RCC 7860 (cell line): ENCODE results near the gene CUL5.
A peak's percentile ranks its signal among the peaks of the same experiment; 100 is the strongest.
"Not testable (repeated sequence)": the region's sequence is repeated elsewhere in the genome, so short reads cannot be mapped to it uniquely, and the experiment has no call there.

Source experiments
- DNase-seq: peaks from one replicate; pipeline ENCODE4 v3.0.0-alpha.2; 2015; ENCODE audit warnings: low spot score
- FAIRE-seq: peaks from 2 replicates; lab custom pipeline; 2012; peaks lifted over from hg19 to GRCh38; lab: Jason Lieb, UNC

The CUL5 gene

GRCh38 chr11:108019870-108020540 lies 11.3 kb downstream of the CUL5 start:
- no peak for FAIRE-seq
- no peak for DNase-seq

DNA sequence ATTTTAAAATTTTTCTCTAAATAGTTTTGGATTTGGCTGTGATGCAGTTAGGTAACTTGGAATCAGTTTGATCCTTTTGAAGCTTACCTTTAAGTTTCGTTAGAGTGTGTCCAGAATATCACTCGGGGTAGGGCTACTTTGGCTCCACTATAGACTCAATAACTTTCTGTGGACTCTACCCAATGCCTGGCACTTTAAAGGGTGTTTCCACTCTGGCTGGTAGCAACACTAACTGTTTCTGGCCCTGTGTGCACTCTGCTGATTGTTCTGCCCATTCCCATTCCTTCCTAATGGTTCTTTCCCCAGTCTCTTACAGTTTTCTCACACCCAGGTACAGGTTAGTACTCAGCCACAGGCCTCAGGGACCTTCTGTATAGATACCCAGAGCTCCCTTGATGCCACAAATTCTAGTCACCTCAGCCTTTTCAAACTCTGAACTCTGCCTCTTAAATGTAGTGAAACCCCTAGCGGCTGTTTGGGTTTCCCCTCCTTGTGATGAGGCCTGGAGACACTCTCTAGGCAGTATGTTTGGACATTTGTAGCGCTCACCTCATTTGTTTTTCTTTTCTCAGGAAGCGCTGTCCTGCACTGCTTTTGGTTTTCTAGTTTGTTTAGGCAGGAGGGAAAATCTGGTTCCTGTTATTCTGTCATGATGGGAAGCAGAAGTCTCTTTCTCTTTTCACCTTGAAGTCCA lies 16.8 kb downstream of the CUL5 start:
- FAIRE-seq (no peak), DNase-seq (no peak)

GRCh38 chr11:108027057-108027456 lies 18.4 kb downstream of the CUL5 start:
- FAIRE-seq (no peak), DNase-seq (no peak)

DNA sequence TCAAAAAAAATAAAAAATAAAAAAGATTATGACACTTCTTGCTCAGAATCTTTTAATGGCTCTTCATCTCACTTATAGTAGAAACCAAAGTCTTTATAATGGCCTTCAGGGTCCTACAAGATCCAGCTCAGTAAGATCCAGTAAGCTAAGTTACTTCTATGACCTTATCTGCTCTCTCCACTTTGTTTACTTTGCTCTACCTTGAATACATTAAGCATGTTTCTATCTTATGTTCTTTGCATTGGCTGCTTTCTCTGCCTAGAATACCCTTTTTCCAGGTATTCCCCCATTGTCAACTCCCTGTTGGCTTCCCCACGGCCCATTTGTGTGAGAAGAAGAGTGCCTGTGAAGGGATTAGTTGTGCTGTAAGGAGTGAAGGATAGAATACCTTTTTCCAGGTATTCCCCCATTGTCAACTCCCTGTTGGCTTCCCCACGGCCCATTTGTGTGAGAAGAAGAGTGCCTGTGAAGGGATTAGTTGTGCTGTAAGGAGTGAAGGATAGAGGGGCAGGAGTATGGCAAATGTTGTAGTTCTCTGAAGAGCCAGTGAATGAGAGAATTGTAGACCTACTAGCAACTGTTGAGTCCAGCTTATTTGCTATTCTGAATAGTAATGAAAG lies 20.2 kb downstream of the CUL5 start:
- FAIRE-seq, DNase-seq: not testable (repeated sequence)

- DNase-seq, FAIRE-seq: not testable (repeated sequence)
Observed at GRCh38 chr11:108031604-108032003, 22.9 kb downstream of the CUL5 start.

- DNase-seq (no peak), FAIRE-seq (no peak)
Observed at GRCh38 chr11:108032800-108033199, 24.1 kb downstream of the CUL5 start.

DNA sequence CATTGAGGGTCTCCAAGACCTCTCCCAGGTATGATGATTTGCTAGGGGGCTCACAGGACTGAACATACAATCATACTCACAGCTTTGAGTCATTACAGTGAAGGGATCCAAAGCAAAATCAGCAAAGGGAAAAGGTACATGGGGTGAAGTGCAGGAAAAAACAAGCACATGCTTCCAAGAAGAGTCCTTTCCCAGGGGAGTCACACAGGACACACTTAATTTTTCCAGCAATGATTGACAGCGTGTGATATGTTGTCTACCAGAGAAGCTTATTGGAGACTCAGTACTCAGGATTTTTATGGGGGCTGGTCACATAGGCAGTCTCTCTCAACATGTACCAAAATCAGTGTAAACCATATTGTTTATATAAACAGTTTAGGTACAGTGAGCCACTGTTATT lies 25.3 kb downstream of the CUL5 start:
- no peak for DNase-seq
- FAIRE-seq, result no peak

DNA sequence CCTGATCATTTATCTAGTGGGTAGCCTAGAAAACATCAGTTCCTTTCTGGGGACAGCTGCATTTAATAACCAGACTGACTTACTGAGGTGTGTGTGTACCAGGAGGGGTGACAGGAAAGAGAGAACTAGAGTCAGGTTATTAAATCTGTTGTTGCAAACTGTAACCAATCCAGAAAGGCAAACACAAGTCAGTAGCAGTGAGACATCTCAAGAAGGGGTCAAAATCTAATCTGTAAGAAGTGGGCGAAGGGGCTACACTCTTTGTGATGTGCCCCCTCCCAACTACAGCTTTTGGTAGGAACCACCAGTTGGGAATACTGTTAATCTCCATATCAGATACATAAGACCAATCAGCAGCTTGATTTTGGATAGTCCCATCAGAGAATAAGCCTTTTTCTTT lies 26.3 kb downstream of the CUL5 start:
- DNase-seq (no peak), FAIRE-seq (no peak)

- FAIRE-seq (no peak), DNase-seq (no peak)
Observed at GRCh38 chr11:108035690-108036089, 27.0 kb downstream of the CUL5 start.

DNA sequence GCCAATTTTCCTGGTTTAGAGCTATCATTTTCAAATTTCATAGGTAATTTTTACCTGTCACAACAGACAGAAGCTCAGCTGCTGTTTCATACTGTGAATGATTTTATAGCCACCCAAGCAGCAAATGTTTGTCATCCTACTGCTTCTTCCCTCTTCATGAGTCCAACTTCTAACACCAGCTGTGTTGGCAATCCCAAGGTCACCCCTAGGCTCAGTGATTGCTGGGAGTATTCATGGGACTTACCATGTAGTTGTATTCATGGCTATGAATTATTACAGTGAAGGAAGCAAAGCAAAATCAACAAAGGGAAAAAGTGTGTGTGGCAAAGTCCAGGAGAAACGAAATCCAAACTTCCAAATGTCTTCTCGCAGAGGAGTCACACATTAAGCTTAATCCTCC lies 28.5 kb downstream of the CUL5 start:
- FAIRE-seq (no peak), DNase-seq (no peak)

DNA sequence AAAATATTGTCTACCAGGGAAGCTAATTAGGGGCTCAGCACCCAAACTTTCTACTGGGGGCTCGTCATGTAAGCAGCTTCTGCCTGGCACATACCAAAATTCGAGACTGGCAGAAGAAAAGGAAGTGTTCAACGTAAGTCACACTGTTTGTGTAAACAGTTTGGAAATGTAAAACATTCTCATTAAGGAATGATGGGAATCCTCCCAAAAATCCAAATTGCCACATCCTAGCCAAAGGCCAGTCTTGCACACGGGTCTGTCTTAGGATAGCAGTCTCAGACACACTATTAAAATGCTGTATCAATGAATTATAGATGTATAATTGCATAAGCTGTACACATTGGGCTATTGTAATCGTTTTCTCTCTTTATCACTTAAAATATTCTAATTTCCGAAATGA lies 28.9 kb downstream of the CUL5 start:
- FAIRE-seq (no peak), DNase-seq (no peak)

GRCh38 chr11:108048269-108048668 lies 39.6 kb downstream of the CUL5 start:
- no peak for DNase-seq
- FAIRE-seq, result no peak

- FAIRE-seq (peak; percentile 16), DNase-seq (no peak)
Observed at GRCh38 chr11:108062336-108062735, 53.6 kb downstream of the CUL5 start.

DNA sequence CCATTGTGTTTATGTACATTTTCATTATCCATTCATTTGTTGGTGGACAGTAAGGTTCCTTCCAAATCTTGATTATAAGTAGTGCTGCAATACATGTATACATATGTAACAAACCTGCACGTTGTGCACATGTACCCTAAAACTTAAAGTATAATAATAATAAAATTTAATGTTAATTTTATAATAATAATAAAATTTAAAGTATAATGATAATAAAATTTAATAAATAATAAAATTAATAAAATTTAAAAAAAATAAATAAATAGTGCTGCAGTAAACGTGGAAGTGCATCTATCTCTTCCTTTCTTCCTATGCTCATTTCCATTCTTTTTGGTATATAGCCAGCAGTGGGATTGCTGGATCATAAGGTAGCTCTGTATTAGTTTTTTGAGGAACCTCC lies 54.7 kb downstream of the CUL5 start:
- FAIRE-seq, result no peak
- no peak for DNase-seq

DNA sequence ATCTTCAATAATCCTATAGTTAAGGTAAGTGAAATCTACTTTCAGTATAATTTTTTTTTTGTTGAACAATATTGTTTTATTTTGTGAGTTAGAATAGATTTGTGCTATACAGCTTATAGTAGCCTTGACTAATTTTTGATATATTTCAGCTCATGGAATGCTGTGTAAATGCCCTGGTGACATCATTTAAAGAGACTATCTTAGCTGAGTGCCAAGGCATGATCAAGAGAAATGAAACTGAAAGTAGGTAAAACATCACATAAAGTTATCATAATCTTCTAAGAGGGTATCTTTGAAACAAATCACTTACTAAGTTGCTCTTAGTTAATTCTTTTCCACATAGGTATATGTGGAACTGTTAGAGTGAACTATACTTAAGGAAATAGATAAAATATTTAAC lies 61.2 kb downstream of the CUL5 start:
- FAIRE-seq, result peak; percentile 59

GRCh38 chr11:108084811-108085210 lies 76.1 kb downstream of the CUL5 start:
- DNase-seq (no peak), FAIRE-seq (no peak)

More for the DNA sequence above, 61.2 kb downstream of the CUL5 start:
- DNase-seq, result peak; percentile 13

- no peak for FAIRE-seq
Observed at GRCh38 chr11:108085672-108086071, 77.0 kb downstream of the CUL5 start.

DNA sequence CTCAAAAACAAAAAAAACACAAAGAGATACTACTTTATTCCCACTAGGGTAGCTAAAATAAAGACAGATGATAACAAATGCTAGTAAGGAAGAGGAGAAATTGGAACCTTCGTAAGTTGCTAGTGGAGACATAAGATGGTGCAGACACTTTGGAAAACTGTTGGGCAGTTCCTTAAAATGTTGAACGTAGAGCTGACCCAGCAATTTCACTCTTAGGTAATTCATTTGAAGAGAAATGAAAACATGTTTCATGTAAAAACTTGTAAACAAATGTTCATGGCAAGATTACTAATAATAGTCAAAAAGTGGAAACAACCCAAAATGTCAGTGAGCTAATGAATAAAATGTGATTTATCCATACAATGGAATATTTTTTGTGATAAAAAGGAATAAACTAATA lies 83.4 kb downstream of the CUL5 start:
- FAIRE-seq (no peak), DNase-seq (no peak)

More at GRCh38 chr11:108085672-108086071, 77.0 kb downstream of the CUL5 start:
- no peak for DNase-seq

GRCh38 chr11:108093128-108093904 lies 84.6 kb downstream of the CUL5 start:
- DNase-seq (no peak), FAIRE-seq (no peak)

DNA sequence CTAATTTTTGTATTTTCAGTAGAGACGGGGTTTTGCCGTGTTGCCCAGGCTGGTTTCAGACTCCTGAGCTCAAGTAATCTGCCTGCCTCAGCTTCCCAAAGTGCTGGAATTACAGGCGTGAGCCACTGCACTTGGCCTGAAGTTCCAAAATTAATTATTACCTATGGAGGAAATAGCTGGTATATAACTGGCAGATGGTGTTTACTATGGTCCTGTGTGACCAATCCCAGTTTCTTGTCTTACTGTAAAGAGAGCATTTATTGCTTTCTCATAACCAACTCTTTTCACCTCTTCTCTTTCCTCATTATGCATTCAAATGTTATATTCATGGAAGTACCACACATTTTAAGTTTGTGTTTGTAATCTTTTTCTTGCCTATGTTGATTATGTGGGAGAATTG lies 88.5 kb downstream of the CUL5 start:
- no peak for FAIRE-seq
- no peak for DNase-seq

- FAIRE-seq (no peak), DNase-seq (no peak)
Observed at GRCh38 chr11:108101090-108101775, 92.5 kb downstream of the CUL5 start.
